GM19351 (cell line): ENCODE results near the gene ODAD2.
"Not testable (repeated sequence)": the region's sequence is repeated elsewhere in the genome, so short reads cannot be mapped to it uniquely, and the experiment has no call there.

ENCODE experiments used
- ATAC-seq: cut with Tn5 transposase; IDR thresholded peaks from one replicate; pipeline ENCODE4 v1.9.1; 2021; ENCODE audit warnings: mild to moderate bottlenecking, moderate library complexity; ENCODE audit not compliant: unreplicated experiment

Gene ODAD2, protein sequence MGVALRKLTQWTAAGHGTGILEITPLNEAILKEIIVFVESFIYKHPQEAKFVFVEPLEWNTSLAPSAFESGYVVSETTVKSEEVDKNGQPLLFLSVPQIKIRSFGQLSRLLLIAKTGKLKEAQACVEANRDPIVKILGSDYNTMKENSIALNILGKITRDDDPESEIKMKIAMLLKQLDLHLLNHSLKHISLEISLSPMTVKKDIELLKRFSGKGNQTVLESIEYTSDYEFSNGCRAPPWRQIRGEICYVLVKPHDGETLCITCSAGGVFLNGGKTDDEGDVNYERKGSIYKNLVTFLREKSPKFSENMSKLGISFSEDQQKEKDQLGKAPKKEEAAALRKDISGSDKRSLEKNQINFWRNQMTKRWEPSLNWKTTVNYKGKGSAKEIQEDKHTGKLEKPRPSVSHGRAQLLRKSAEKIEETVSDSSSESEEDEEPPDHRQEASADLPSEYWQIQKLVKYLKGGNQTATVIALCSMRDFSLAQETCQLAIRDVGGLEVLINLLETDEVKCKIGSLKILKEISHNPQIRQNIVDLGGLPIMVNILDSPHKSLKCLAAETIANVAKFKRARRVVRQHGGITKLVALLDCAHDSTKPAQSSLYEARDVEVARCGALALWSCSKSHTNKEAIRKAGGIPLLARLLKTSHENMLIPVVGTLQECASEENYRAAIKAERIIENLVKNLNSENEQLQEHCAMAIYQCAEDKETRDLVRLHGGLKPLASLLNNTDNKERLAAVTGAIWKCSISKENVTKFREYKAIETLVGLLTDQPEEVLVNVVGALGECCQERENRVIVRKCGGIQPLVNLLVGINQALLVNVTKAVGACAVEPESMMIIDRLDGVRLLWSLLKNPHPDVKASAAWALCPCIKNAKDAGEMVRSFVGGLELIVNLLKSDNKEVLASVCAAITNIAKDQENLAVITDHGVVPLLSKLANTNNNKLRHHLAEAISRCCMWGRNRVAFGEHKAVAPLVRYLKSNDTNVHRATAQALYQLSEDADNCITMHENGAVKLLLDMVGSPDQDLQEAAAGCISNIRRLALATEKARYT

DNA sequence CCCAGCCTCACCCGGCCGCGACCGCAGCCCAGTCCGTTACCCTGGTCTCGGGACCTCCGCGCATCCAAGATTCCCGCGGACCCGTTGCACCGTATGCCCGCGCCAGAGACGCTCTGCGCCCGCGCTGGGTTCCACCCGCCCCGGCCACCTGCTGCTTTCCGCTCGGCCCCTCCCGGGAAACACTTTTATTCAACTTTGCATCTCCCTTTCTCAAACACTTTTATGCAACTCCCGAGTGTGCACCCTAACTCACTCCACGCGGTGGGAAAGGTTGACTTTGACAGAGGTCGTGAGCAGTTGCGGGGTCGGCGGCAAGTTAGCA is at the start of gene ODAD2:
Gene ODAD2 (minus strand): TSS at position 126 of the 322 bp plus-strand sequence. CDS start 3,937 bp downstream, outside the sequence.
- no peak for ATAC-seq

DNA sequence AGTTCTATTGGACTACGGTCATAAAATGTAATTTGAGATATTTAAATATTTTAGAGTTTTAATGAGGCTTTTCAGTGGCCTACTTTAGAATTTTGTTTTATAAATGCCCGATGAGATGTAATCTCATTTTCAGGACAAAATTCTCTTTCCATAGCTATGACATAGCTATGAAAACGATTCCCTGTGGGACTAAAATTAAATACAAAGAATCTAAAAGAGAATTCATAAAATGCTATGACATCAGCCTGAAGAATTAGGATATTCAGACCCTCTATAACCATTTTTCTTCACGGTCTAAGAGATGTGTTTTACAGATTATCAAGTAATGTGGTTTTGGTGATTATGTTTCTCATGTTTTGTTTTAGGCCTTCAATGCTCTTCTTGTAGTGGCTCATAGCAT is 48.2 kb upstream of the ODAD2 start:
- ATAC-seq: no peak

DNA sequence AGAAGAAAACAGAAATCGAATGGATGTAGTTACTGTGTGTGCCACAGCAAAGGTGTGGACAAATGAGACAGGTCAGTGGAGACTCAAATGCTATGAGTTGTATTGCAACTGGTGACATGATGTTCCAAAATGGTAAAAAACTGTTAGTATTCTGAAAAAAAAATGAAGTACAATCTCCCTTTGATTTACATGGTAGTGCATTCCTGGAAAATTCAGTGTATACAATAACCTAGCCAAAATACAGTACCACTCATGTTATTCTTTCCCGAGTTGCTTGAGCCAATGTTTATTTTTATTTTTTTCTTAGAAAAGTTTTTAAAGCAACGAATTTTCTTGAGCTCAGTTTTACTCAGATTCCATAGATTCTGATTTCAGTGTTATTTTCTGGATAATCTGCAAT is 47.7 kb upstream of the ODAD2 start:
- ATAC-seq: no peak

DNA sequence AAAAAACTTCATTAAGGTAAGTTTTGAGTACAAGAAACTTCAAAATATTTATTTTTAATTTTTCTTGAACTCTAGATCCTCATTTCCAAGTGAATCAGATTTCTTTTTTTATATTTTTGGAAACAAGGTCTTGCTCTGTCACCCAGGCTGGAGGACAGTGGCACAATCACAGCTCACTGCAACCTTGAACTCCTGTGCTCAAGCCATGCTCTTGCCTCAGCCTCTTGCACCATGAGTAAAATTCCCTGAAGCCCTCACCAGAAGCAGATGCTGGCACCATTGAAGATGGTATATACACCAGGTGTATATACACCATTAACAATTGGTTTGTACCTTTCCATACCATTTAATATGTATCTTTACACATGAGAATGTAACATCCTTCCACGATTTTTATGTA is 45.1 kb upstream of the ODAD2 start:
- no peak for ATAC-seq

DNA sequence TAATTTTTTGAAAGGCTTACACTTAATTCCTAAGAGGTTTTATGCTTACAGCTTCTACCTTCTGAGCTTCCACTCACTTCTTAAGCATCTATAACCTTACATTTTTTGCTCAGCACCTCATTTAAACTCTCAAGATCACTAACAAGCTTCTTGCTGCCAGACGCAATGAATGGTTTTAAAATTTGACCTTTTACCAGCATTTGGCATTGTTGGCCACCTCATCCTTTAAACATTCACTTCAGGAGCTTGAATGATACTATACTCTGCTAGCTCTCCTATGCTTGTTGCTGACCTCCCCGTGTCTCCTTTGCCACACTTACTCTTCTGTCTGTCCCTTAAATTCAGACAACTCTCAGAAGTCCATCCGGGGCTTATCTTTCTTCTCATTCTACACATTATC is 37.7 kb upstream of the ODAD2 start:
- no peak for ATAC-seq

DNA sequence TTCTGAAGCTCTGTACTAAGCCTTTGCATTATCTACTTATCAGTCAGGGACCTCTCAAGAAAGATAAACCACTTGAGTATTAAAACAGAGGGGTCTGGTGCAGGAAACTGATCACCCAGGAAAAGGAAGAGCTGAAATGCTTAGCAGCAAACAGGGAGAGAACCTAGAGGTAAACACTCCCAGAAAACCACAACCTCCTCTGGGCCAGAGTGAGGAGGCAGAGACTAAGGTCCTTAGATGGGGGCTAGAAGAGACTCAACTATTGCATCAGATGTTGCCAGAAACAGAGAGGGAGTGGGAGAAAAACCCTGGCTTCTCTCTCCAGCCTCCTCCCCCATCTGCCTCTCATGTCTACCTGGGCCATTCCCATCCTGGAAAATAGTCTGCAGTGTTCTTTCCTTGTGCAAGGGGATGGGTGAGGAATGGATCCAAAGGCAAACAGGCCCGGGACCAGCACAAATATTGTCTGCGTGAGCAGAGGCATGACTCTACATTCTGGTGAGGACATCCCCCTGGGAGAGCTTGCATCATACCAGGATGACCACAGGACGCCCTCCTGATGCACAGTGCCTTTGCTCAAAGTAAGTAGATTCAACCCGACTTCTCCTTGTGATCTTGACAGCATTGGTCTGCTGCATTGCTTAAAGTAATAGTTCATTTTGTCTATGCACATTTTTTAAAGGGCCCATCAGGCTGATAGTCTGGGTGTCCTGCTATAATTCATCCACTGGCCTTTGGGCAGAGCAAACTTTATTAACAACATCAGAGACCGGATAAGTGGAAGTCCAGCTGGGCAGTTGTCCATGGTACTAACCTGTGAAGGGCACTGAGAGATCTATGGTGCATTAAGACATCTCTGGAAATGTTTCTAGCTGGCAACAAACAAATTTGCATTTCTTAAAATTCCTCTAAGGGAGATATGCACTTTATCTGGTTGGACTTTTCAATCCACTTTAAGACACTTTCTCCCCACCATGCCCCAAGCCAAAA is 22.4 kb upstream of the ODAD2 start:
- no peak for ATAC-seq

DNA sequence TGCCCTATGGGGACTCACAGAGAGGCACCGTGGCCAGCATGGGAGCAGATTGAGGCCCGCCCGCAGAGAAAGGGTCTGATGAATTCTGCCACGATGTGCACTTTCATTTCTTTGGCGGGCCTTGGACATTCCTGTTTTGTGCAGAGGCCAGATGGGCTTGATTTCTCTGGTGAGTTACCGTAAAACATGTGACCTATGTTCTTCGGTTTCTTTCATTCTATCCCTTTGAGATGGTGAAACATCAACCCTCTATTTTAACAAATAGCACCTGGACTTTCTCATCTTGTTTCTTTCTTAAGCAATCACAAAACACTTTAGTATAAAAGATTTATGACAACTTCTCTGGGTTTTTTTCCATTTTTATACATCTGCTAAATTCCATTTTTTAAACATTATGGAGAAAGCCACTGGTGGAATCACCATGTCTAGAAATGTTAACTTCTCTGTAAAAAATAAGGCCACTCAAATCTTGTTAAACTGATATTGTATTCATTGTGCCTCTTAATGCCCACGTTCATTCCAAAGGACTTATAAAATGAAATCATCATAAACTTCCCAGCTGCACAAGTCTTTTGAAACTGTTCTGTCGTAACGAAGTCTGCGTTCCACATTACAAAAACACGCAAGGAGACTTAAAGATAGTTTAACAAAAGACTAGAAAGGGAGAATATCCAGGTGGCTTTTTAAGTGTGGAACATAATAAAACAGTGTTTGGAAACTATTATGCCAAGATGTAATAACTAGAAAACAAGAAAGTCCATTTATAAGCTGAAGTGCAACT is 21.4 kb upstream of the ODAD2 start:
- ATAC-seq: no peak

DNA sequence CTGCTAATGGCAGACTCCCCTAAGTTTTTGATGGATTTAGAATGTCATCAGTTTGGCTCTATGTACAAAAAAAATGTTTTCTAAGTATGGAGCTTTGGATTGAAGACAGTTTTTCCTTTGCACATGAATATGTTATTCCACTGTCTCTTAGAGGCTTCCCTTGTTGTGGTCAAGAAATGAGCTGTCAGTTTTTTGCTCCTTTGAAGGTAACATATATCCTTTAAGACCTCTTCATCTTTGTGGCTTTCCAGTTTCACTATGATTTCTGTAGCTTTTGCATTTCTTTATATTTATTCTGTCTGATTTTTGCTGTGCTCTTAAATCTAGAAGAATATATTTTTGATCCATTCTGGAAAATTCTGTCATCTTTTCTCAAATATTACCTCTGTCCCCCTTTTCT is 15.8 kb upstream of the ODAD2 start:
- no peak for ATAC-seq

DNA sequence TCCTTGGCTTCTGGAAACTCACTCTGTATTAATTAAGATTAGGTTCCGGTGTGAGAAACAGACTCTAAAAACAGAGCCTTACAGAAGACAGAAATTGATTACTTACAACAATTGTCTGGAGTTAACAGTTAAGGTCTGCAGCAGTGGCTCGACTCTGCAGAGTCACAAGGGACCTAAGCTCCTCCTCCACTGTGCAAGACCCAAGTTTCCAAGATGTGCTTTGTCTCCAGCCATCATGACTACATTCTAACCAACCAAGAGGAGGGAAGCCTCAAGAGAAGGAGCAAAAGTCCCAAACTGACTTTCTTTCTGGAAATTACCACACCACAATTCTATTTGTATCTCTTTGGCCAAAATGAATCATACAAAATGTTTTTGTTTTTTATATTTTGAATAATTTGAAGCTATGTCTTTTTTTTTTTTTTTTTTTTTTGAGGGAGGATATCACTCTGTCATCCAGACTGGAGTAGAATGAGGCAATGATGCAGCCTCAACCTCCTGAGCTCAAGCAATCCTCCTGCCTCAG is 14.2 kb upstream of the ODAD2 start:
- no peak for ATAC-seq

DNA sequence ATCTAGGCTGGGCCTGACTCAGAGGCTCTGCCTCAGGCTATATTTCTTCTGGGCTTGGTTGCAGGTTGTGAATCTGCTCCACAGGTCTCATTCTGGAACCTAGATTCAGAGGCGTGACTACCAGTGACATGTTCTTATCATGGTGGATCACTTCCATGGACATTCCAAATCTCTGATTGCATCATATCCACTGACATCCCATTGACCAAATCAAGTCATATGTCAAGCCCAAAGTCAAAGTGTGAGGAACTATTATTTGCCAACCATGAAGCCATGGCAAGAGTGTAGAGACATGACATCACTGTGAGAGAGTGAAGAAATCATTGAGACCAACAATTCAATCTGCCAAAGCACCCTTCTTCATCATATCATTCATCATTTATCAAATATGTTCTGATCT is 11.9 kb upstream of the ODAD2 start:
- no peak for ATAC-seq

DNA sequence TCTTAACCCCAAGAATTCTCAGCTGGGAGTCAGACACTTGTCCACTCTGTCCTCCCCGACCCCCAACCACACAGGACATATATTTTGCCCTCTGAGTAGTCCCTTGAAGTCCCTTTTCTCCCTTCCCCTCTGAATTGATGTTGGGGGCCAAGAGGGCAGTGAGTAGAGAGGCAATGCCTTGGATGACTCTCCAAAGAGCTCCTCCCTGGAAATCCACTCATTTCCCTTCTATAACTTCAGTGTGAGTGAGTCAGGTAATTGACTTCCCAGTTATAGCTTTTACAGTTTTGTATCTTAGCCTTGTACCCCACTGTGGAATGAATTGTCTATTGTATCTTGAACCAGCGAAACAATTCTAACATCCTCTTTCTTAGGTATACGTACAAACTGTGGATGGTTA is 9.2 kb upstream of the ODAD2 start:
- no peak for ATAC-seq

DNA sequence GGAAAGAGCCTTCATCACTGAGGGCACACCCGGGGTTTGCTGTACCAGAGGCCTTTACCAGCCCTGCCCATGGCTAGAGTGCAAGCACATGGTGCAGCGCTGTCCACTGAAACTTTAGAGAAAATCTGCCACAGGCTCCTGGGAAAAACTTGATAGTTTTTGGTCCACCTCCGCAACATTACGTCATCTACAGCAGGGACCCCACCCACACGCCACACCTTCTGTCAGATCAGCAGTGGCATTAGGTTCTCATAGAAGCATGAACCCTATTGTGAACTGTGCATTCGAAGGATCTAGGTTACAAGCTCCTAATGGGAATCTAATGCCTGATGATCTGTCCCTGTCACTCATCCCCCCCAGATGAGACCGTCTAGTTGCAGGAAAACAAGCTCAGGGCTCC is 2.5 kb upstream of the ODAD2 start:
- ATAC-seq: no peak

DNA sequence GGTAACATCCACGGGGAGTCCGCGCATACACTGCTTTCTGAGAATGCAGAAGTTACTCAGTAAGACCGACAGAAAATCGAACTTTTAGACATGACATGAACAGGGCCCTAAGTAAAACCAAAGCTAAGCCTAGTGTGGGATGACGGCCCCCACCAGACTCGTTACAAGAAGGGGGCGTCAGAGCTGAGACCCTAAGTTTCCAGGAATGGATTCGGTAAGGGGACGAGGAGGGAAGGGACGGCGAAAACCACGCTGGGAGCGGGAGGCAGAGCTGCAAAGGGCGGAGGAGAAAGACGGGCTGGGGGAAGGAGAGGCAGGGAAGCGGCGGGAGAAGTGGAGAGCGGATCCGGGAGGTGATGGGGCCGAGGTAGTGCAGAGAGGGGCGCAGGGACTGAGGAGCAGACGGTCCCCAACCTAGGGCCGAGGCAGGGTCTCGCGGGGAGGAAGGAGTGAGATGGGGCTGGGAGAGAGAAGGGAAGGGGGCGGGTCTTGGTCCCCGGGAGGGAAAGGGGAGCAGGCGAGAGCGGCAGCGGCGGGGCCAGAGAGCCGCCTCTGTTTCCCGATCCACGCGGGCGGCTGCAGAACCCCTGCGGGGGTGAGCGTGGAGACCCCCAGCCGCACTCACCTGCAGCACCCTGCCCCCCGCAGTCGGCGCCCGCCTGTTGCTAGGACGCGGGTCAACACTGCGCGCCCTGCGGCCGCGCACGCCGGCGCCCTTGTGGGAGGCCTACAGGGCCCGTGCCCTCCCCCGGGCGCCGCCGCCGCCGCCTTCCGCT is 513 bp downstream of the ODAD2 start:
- ATAC-seq: no peak

DNA sequence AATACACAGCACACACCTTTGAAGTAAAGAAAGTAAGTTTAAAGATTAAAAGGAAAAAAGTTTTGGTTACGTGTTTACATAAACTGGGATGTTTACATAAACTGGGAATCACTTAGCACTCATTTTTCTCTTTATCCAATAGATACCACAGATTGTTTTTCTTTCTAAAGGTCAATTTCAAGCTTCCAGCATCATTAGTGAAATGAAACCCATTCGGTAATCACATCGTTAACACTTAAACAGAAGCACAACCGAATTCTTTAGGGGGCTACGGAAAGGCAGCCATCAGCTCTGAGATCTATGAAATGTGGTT is 1.1 kb downstream of the ODAD2 start:
- ATAC-seq: no peak

DNA sequence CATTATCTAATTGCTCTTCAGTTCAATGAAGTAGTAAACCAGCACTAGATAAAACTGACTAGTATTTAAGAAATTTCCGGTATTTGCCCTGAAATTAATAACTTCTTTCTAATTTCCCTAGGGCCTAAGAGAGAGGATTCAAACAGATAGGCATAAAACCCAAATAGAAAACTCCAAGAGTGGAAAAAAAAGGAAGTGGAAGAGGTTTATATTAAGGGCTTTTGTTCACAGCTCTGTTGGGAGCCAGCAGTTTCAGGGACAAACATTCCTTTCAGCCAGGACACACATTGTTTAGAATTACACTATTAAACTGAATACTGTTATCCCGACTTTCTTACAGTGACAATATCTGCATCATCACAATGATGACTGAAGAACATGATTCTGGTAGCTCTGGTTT is 3.6 kb downstream of the ODAD2 start:
- ATAC-seq: no peak

DNA sequence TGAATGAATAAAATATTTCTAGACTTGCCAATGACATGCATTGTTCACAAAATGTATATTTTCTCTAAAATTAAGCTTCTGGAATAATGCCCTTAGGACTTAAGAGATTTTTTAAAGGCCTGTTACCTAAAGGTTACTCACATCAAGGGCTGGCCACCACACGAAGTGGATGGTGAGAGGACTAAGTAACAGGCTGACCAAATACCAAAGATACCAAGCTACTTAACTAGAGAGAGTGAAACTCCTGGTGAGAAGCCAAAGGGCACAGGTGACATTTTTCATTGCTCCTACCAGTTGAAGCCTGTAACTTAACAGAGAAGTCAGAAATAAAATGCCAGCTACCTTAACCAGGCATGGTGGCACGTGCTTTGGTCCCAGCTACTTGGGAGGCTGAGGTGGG is 9.5 kb downstream of the ODAD2 start:
- not testable (repeated sequence) for ATAC-seq

DNA sequence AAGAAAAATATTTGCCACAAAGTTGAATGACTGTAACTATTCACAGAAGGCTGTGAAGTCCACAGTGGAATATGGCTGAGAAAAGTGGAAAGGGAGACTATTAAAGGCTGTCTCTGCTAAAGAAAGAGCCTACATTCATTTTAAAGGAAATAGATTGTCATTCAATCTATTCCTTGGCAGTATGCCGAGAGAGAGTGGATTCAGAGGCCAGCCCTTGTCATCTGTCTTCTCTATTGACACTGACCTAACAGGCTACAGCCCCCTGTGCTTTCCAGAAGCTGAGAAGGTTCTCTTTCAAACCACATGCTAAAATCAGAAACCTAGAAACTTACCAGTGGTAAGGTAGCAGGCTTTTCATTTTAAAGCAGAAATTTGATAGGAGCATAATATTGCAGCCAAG is 12.1 kb downstream of the ODAD2 start:
- no peak for ATAC-seq

DNA sequence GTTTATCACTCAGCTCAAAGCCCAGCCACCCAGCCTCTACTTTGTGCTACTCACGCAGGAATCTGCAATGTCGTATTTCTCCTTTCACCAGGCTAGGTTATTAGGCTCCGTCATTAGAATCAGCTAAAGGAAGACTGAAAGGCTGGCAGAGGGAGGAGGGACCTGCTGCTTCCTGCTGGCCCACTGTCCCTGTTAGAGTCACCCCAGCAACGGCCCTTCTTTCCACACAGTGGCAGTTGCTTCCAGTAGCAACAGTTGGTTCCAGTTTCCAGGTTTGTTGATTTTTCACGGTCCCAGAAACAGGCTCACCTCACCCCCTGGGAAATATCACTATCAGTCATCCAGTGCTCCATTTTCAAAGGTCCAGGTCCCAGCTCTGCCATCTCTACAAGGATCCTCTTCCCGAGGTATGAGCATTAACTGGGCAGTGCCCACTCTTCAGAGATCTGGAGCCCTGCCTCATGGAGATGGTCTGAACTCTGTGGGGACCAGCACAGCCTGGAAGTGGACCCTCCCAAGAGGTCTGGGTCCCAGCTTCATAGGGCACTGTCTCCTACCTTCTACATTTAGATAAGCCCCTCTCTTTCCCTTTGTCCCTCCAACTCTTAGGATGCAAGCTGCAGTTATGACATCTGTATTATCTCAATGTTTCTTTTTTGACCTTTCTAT is 15.9 kb downstream of the ODAD2 start:
- no peak for ATAC-seq

DNA sequence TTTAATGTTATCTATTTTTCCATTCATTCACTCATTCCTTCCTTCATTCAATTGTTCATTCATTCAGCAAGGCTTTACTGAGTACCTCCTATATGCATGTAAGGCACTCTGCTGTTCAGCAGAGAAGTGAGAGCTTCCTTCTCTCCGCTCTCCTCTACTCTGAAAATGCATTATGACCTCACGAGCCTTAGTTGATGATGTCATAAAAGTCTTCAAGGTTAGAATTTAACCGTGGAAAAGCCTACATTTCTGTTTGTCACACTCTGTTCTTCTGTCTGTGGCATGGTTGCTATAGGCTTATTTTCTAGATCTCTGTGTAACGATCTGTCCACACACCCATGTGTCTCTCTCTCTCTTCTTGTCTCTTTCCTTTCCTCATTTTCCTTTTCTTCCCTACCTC is 17.1 kb downstream of the ODAD2 start:
- no peak for ATAC-seq
